IPS DF 6.9 (cell line): ENCODE data around the gene RCOR2.

Experiments used
- DNase-seq: peaks from one replicate; pipeline ENCODE4 v3.0.0-alpha.2; 2013; ENCODE audit warnings: low read depth, low spot score
- H3K27ac ChIP-seq: one replicate; pipeline ENCODE4 v1.5.1; 2013; ENCODE audit warnings: low read length, control low read depth
- H3K27me3 ChIP-seq: 2 replicates; pipeline ENCODE4 v1.6.1; 2013; ENCODE audit warnings: mild to moderate bottlenecking, low read length; ENCODE audit not compliant: control insufficient read depth, insufficient read depth
- H3K36me3 ChIP-seq: 2 replicates; pipeline ENCODE4 v1.6.1; 2013; ENCODE audit warnings: low read length; ENCODE audit not compliant: control insufficient read depth, insufficient read depth
- H3K4me1 ChIP-seq: 2 replicates; pipeline ENCODE4 v1.6.1; 2013; ENCODE audit warnings: low read length; ENCODE audit not compliant: control insufficient read depth, insufficient read depth
- H3K4me3 ChIP-seq: 2 replicates; pipeline ENCODE4 v1.5.1; 2013; ENCODE audit warnings: mild to moderate bottlenecking, low read length
- H3K9me3 ChIP-seq: 2 replicates; pipeline ENCODE4 v1.6.1; 2013; ENCODE audit warnings: low read length, inconsistent platforms; ENCODE audit not compliant: control insufficient read depth, insufficient read depth
- WGBS: extraction: QIAGEN DNeasy Blood & Tissue Kit; methylation state at CpG from one replicate; pipeline ENCODE4 v1.1.7; 2013; ENCODE audit warnings: mixed read lengths, missing lambda C conversion rate; ENCODE audit not compliant: insufficient read length, insufficient coverage; 5-methylcytosine and 5-hydroxymethylcytosine counted together

Gene RCOR2

DNA sequence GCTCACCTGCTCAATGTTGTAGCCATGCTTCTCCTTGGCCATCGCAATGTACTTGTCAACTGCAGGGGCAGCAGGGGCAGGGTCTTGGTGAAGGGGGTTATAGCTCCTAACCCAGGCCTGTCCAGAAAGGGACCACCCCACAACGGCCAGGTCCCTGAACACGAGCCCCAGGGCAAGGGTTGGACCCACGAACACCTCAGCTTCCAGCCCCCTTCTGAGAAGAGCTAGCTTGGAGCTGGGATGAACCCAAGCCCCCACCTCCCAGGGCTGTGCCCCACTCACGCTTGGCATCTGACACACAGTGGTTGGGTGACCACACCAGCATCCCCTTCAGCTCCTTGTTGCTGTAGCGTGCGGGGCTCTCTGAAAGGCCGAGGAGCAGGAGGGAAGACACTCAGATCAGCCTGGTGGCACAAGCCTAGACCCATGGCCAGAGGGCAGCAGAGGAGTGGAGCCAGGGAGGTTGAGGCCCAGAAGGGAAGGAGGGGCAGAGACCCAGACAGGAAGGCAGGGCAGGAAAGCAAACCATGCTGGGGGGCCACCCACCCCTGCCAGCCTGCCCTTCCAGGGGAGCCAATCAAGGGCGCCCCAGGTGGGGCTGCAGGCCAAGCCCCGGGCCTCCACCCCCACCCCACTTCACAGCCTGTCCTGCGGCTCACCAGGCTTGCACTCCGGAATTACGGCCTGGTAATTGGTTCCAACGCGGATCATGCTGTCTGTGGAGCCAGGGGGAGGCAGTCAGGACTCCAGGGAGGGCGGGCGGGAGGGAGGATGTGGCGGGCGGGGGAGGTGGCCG is 1.9 kb downstream of the RCOR2 start:
- Histone ChIP-seq H3K27me3 (no peaks in the 10 kb centered on the region), H3K9me3 (no peaks in the 10 kb centered on the region), H3K27ac (no peak overlapping the region), H3K4me3 (peak overlapping the region; percentile 65; the same call in 1 of the 2 replicates), H3K4me1 (peaks cover 13% of the 10 kb centered on the region), H3K36me3 (peaks cover 8% of the 10 kb centered on the region)
- DNase-seq: no peak
- no CpG with 5 or more reads among the region's 20 CpGs for WGBS

DNA sequence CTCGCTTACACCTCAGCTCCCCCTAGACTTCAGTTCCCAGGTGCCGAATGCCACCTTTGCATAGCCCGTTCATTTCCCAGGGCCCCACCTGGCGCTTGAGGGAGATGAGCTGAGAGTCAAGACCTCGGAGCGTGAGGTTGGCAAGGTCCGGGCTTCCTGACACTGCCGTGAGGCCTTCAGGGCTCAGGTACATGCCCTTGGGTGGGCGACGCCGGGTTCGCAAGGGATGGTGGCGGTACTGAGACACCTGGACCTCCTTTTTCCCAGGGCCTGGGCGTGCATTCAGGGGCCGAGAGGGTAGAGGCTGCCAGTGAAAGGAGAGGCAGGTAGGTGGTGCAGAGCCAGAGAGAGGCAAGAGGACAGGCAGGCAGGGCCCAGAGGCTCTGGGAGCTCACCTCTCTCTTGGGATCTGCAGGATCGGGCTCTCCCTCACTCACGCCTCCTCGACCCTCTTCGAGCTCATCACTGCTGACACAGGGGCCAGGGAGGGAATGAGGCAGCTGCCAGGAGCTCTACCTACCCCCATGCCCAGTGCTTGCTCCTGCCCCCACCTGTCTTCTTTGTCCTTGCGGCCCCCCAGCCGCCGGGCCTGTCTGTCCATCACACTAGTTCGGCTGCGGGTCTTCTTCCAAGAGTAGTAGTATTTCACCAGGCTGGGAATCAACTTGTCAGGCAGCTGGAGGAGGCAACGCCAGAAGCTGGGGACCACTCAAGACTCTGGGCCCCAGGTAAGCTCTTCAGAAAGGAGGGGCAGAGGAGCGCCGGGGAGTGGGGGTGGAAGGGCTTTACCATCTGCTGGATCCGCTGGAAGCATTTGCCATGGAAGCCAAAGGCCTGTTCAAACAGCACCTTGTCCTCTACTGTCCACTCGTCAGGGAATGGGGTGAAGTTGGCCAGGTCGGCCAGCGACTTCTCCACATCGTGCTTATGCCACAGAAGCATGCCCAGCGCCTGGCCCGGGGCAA is 2.8 kb downstream of the RCOR2 start:
- Histone ChIP-seq H3K9me3 (no peaks in the 10 kb centered on the region), H3K4me3 (no peak overlapping the region), H3K27ac (no peak overlapping the region), H3K4me1 (peaks cover 11% of the 10 kb centered on the region), H3K36me3 (peaks cover 8% of the 10 kb centered on the region), H3K27me3 (no peaks in the 10 kb centered on the region)
- DNase-seq: no peak
- WGBS: no CpG with 5 or more reads among the region's 34 CpGs

DNA sequence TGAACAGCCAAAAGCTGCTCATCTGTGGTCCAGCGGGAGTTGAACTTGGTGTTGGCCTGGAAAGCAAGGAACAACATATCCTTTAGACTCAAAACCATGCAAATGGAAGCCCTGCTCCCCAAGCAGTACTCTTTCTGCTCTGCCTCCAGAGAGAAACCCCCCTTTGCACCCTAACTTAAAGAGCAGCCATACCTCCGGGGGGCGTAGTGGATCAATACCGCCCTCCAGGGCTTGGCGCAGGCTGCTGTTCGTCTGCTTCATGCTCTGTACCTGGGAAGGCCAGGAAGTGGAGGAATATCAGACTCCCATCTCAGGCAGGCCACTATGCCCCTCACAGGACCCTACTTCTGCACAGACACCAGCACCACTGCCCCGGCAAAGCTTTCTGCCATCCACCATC is 4.3 kb downstream of the RCOR2 start:
- peaks cover 8% of the 10 kb centered on the region for H3K36me3 ChIP-seq
- no peaks in the 10 kb centered on the region for H3K27me3 ChIP-seq
- no peak overlapping the region for H3K4me3 ChIP-seq
- no CpG with 5 or more reads among the region's 7 CpGs for WGBS
- peaks cover 20% of the 10 kb centered on the region for H3K4me1 ChIP-seq
- no peak for DNase-seq
- H3K27ac ChIP-seq: no peak overlapping the region
- H3K9me3 ChIP-seq: no peaks in the 10 kb centered on the region

DNA sequence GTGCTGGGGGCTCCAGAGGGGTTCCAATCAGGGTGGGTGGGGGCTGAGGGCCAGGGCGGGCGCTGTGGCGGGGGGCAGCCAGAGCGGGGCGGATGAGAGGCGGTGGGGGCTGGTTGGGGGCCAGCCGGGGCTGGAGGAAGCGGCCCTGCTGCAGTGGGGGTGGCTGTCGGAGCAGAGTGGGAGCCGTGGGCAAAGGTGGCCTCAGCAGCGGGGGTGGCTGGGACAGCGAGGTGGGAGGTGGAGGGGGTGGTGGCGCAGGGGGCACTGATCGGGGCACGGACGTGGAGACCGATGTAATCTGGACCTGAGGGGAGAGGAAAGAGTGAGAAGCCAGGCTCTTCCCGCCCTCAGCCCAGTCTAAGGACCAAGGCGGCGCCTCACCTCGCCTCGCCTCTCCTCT is 5.1 kb downstream of the RCOR2 start:
- no CpG with 5 or more reads among the region's 22 CpGs for WGBS
- Histone ChIP-seq H3K9me3 (no peaks in the 10 kb centered on the region), H3K27me3 (no peaks in the 10 kb centered on the region), H3K36me3 (peaks cover 8% of the 10 kb centered on the region), H3K4me3 (no peak overlapping the region), H3K27ac (no peak overlapping the region), H3K4me1 (peaks cover 23% of the 10 kb centered on the region)
- DNase-seq: no peak

- DNase-seq: no peak
- WGBS: no CpG with 5 or more reads among the region's 8 CpGs
- peaks cover 23% of the 10 kb centered on the region for H3K4me1 ChIP-seq
Measured at GRCh38 chr11:63911440-63911839, 5.5 kb downstream of the RCOR2 start.

DNA sequence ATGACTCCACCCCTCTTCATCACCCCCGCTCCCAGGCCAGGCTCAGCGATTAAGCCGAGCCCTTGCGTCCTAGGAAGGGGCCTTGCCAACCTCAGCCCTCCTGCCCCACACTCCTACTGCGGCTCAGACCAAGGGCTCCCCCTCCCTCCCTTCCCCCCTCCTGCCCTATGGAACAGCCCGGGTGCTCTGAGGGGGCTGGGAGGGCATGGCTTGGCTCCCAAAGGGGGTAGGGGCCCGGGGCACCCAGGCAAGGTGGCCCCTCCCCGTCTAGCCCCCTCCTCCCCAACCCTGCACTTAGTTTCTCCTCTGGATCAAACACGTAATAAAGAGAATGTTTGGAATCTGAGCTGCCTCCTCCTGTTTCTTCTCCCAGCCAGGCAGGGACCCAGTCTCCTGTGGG is 6.3 kb downstream of the RCOR2 start:
- Histone ChIP-seq H3K4me1 (peaks cover 23% of the 10 kb centered on the region), H3K9me3 (no peaks in the 10 kb centered on the region), H3K27me3 (no peaks in the 10 kb centered on the region), H3K4me3 (no peak overlapping the region), H3K36me3 (peaks cover 8% of the 10 kb centered on the region), H3K27ac (no peak overlapping the region)
- no CpG with 5 or more reads among the region's 9 CpGs for WGBS
- no peak for DNase-seq

More at GRCh38 chr11:63911440-63911839, 5.5 kb downstream of the RCOR2 start:
- Histone ChIP-seq H3K9me3 (no peaks in the 10 kb centered on the region), H3K27me3 (no peaks in the 10 kb centered on the region), H3K36me3 (peaks cover 8% of the 10 kb centered on the region), H3K27ac (no peak overlapping the region), H3K4me3 (no peak overlapping the region)

DNA sequence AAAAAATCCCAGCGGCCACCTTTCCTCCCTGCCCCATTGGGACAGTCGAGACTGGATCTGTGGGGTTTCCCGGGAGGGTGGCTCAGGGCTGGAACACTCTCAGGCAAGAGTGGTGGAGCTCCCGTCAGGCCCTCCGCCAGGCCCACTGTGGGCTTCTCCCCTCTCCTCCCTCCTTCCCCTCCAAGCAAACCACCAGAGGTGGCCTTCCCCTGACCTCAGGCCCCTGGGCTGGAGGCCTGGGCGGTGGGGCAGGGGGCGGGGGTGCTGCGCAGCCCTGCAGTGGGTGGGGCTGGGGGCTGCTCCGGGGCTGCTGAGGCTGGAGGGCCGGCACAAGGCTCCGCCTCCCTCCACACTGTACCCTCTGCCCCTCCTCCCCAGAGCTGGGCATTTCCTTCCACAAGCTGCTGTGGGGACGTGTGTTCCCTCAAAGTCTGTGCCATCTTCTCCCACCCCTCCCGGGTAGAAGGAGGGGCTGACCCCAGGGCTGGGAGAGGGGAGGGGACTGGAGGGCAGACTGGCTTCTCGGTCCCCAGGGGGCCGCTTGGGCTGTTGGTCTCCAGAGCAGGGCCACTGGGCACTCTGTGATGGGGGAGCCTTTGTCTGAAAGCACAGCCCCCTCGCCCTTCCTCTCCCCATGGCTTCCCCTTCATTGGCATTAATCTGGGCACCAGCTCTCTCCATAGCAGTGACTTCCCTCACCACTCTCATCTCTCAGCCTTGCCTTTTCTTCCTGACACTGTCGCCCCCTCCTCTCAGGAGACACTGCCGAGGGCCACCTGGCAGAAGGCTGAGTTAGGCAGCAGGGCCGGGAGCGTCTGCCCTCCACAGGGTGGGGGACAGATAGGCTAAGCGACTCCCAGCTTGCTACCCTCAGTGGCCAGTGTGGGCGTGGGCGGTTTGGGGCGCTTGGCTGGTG is 7.1 kb downstream of the RCOR2 start:
- DNase-seq: no peak

DNA sequence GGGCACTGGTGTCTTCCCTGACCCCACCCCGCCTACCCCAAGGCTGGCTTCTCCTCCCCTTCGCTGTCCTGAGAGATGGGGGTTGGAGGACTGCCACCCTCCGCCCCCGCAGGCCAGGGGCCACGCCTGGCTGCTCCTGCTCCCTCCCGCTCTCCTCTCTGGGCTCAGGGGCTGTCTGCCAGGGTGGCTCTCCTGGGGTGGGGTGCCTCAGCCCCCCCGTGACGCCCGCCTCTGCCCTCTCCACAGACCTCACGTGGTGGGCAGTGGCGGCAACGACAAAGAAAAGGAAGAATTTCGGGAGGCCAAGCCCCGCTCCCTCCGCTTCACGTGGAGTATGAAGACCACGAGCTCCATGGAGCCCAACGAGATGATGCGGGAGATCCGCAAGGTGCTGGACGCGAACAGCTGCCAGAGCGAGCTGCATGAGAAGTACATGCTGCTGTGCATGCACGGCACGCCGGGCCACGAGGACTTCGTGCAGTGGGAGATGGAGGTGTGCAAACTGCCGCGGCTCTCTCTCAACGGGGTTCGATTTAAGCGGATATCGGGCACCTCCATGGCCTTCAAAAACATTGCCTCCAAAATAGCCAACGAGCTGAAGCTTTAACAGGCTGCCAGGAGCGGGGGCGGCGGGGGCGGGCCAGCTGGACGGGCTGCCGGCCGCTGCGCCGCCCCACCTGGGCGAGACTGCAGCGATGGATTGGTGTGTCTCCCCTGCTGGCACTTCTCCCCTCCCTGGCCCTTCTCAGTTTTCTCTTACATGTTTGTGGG is 8.1 kb downstream of the RCOR2 start:
- Histone ChIP-seq H3K27ac (no peak overlapping the region), H3K9me3 (no peaks in the 10 kb centered on the region), H3K4me1 (peaks cover 19% of the 10 kb centered on the region), H3K4me3 (no peak overlapping the region), H3K27me3 (no peaks in the 10 kb centered on the region), H3K36me3 (peaks cover 8% of the 10 kb centered on the region)
- no peak for DNase-seq
- no CpG with 5 or more reads among the region's 46 CpGs for WGBS

More for the DNA sequence above, 7.1 kb downstream of the RCOR2 start:
- no peaks in the 10 kb centered on the region for H3K9me3 ChIP-seq
- H3K4me3 ChIP-seq: no peak overlapping the region
- no CpG with 5 or more reads among the region's 24 CpGs for WGBS
- no peak overlapping the region for H3K27ac ChIP-seq
- peaks cover 19% of the 10 kb centered on the region for H3K4me1 ChIP-seq
- H3K36me3 ChIP-seq: peaks cover 8% of the 10 kb centered on the region
- no peaks in the 10 kb centered on the region for H3K27me3 ChIP-seq

GRCh38 chr11:63907808-63908530 is 9.0 kb downstream of the RCOR2 start:
- no peak for DNase-seq
- WGBS: no CpG with 5 or more reads among the region's 21 CpGs
- peaks cover 9% of the 10 kb centered on the region for H3K36me3 ChIP-seq
- peaks cover 19% of the 10 kb centered on the region for H3K4me1 ChIP-seq
- no peaks in the 10 kb centered on the region for H3K9me3 ChIP-seq
- H3K4me3 ChIP-seq: no peak overlapping the region
- H3K27ac ChIP-seq: no peak overlapping the region
- H3K27me3 ChIP-seq: no peaks in the 10 kb centered on the region
